Measurements from ENCODE around the gene GUCD1. TPM values are rescaled to one million over a fixed set of nuclear protein-coding genes. Genes with fewer than 3 reads are reported as not detected.
"Not testable (repeated sequence)": the region's sequence is repeated elsewhere in the genome, so short reads cannot be mapped to it uniquely, and the experiment has no call there.

GUCD1 gene
- total RNA-seq (100 to 1,000 TPM in 6 of 9 donors, 10 to 100 TPM in 3; 91.2 to 162 (median 114) TPM), polyA plus RNA-seq (100 to 1,000 TPM in 2 of 3 donors, 10 to 100 TPM in 1; 75.4 to 123 (median 107) TPM)
- long read RNA-seq, donor 1, transcript GUCD1-212 (2 exons, 510 nt): major isoform, 5 of 282 reads
- long read RNA-seq, donor 1, partial matches to known transcripts: 104 of 282 reads
- long read RNA-seq, donor 1, other reads (novel, unspliced or antisense): 167 of 282 reads
- long read RNA-seq, donor 2, transcript GUCD1-206 (6 exons, 3,613 nt): major isoform, 6 of 11 reads
- long read RNA-seq, donor 2, partial matches to known transcripts: 0 of 11 reads
- long read RNA-seq, donor 2, other reads (novel, unspliced or antisense): 0 of 11 reads
- long read RNA-seq, donor 3, partial matches to known transcripts: 6 of 8 reads
- long read RNA-seq, donor 3, other reads (novel, unspliced or antisense): 0 of 8 reads
- long read RNA-seq, donor 4, transcript GUCD1-206 (6 exons, 3,613 nt): major isoform, 7 of 19 reads
- long read RNA-seq, donor 4, partial matches to known transcripts: 8 of 19 reads
- long read RNA-seq, donor 4, other reads (novel, unspliced or antisense): 2 of 19 reads
- long read RNA-seq, donor 5, transcript GUCD1-206 (6 exons, 3,613 nt): major isoform, 71 of 112 reads
- long read RNA-seq, donor 5, transcript GUCD1-204 (6 exons, 3,482 nt): minor isoform, 7 of 112 reads
- long read RNA-seq, donor 5, transcript GUCD1-212 (2 exons, 510 nt): minor isoform, 5 of 112 reads
- long read RNA-seq, donor 5, partial matches to known transcripts: 3 of 112 reads
- long read RNA-seq, donor 5, other reads (novel, unspliced or antisense): 20 of 112 reads
- long read RNA-seq, donor 6, partial matches to known transcripts: 0 of 6 reads
- long read RNA-seq, donor 6, other reads (novel, unspliced or antisense): 4 of 6 reads
- long read RNA-seq, donor 7, partial matches to known transcripts: 0 of 4 reads
- long read RNA-seq, donor 7, other reads (novel, unspliced or antisense): 0 of 4 reads
- long read RNA-seq, donor 8, transcript GUCD1-206 (6 exons, 3,613 nt): major isoform, 5 of 352 reads
- long read RNA-seq, donor 8, partial matches to known transcripts: 340 of 352 reads
- long read RNA-seq, donor 8, other reads (novel, unspliced or antisense): 0 of 352 reads
- long read RNA-seq, donor 9, partial matches to known transcripts: 8 of 16 reads
- long read RNA-seq, donor 9, other reads (novel, unspliced or antisense): 0 of 16 reads
- long read RNA-seq, donor 10, partial matches to known transcripts: 0 of 2 reads
- long read RNA-seq, donor 10, other reads (novel, unspliced or antisense): 0 of 2 reads

GRCh38 chr22:24554313-24555164 is at the start of gene GUCD1:
Gene GUCD1 (minus strand): TSS chr22:24555138. CDS start chr22:24554991, 147 bp downstream.
- H3K27me3 ChIP-seq: no peaks in the 10 kb centered on the region
- H3K9me3 ChIP-seq (replicated peaks in 1 of 3): no peaks in the 10 kb centered on the region
- 0 to 1% (median 0%) methylated on average over 15 to 64 of the region's 64 CpGs for WGBS, 4 donors
- TF ChIP-seq POLR2A (IDR thresholded peaks at IDR 0.05) (peak; percentile 68 to 85), CTCF (IDR thresholded peaks at IDR 0.05) (no peak)
- H3K4me3 ChIP-seq: peak within 1 kb of the TSS; percentile 68 to 89 (median 82)
- peak; percentile 40 to 75 (median 56) for DNase-seq
- intact Hi-C loops (cut with DNase I): no loop called here
- H3K27ac ChIP-seq: peak within 1 kb of the TSS; percentile 86 to 99 (median 95)
- peaks cover 34 to 51% of the 10 kb centered on the region in 2 donors for H3K4me1 ChIP-seq (replicated peaks in 1 of 2)
- H3K36me3 ChIP-seq (replicated peaks in 1 of 2): peaks cover 0 to 25% of the 10 kb centered on the region in 2 donors

GRCh38 chr22:24603770-24604629 is 49.1 kb upstream of the GUCD1 start:
- H3K4me1 ChIP-seq (replicated peaks in 1 of 2); H3K9me3 ChIP-seq (replicated peaks in 1 of 3); intact Hi-C loops (cut with DNase I); H3K36me3 ChIP-seq (replicated peaks in 1 of 2); H3K27ac ChIP-seq; H3K27me3 ChIP-seq; DNase-seq; H3K4me3 ChIP-seq: not testable (repeated sequence)
- 41 to 58% (median 42%) methylated on average over 11 to 18 of the region's 18 CpGs for WGBS, 4 donors

GRCh38 chr22:24602847-24603769 is 48.2 kb upstream of the GUCD1 start, which contains the start of gene GGT1:
Gene GGT1 (plus strand): TSS chr22:24603193. CDS start chr22:24611082, 7,889 bp downstream.
- intact Hi-C loops (cut with DNase I); H3K4me3 ChIP-seq; H3K36me3 ChIP-seq (replicated peaks in 1 of 2); H3K9me3 ChIP-seq (replicated peaks in 1 of 3); H3K27me3 ChIP-seq; DNase-seq; H3K27ac ChIP-seq; H3K4me1 ChIP-seq (replicated peaks in 1 of 2): not testable (repeated sequence)
- 64 to 77% (median 75%) methylated on average over 8 to 22 of the region's 22 CpGs for WGBS, 4 donors

GRCh38 chr22:24602105-24602749 is 47.3 kb upstream of the GUCD1 start:
- H3K4me1 ChIP-seq (replicated peaks in 1 of 2); DNase-seq; H3K27ac ChIP-seq; intact Hi-C loops (cut with DNase I); H3K4me3 ChIP-seq; H3K36me3 ChIP-seq (replicated peaks in 1 of 2); H3K9me3 ChIP-seq (replicated peaks in 1 of 3); H3K27me3 ChIP-seq: not testable (repeated sequence)
- 84 to 90% (median 87%) methylated on average over 8 to 11 of the region's 11 CpGs for WGBS, 4 donors

Measured in adrenal gland (tissue), 19 donors.